HG03039 (cell line): Measurements from ENCODE around the gene REG1A.

ENCODE experiments used
- ATAC-seq: cut with Tn5 transposase; IDR thresholded peaks from one replicate; pipeline ENCODE4 v1.9.1; 2021; ENCODE audit warnings: mild to moderate bottlenecking, moderate library complexity; ENCODE audit not compliant: unreplicated experiment

Gene REG1A, protein sequence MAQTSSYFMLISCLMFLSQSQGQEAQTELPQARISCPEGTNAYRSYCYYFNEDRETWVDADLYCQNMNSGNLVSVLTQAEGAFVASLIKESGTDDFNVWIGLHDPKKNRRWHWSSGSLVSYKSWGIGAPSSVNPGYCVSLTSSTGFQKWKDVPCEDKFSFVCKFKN

DNA sequence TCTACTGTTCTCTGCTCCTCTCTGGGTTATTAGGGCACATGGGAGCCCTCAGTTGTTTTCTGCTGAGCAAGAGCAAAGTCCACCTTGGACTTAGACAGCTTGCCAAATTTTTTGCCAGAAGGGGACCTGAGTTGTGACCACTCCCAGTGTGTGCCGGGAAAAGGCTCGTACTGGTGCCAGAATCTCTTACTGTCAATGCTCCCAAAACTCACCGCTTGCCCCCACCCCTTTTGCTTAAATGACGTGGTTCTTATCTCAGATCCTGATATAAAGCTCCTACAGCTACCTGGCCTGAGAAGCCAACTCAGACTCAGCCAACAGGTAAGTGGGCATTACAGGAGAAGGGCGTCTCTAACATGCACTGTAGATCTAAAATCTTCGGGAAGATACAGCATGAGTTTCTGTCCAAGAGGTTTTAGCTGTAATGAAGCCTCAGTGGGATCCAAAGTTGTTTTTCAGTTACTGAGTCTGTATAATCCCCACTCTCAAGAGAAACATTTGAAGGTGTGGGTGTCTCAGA lies at the start of gene REG1A:
REG1A (plus strand) TSS at position 295 of the 520 bp plus-strand sequence. CDS start 374 bp downstream, outside the sequence.
- no peak for ATAC-seq

DNA sequence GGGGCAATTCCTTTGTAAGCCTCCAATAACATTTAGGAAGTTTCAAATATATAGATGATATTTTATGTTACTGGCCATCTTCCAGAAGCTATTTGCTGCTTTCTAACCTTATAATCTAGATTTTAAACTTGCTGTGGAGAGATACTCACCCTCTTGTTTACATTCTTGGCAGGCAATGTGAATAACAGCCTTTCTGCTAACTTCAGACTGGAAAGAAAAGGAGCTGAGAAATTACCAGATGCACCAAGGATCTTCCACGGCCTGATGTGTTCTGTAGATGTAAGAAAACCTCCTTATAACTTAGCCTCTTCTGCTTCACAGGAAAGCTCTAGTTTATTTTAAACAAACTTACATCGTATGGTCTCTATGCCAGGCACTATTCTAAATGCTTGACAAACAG lies 49.2 kb upstream of the REG1A start:
- ATAC-seq, result no peak

DNA sequence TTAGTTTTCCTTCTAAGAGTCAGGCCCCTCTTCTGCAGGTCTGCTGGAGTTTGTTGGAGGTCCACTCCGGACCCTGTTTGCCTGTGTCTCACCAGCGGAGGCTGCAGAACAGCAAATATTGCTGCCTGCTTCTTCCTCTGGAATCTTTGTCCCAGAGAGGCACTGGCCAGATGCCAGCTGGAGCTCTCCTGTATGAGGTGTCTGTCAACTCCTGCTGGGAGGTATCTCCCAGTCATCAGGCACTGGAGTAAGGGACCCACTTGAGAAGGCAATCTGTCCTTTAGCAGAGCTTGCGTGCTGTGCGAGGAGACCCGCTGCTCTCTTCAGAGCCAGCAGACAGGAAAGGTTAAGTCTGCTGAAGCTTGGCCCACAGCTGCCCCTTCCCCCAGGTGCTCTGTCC lies 37.3 kb upstream of the REG1A start:
- no peak for ATAC-seq

DNA sequence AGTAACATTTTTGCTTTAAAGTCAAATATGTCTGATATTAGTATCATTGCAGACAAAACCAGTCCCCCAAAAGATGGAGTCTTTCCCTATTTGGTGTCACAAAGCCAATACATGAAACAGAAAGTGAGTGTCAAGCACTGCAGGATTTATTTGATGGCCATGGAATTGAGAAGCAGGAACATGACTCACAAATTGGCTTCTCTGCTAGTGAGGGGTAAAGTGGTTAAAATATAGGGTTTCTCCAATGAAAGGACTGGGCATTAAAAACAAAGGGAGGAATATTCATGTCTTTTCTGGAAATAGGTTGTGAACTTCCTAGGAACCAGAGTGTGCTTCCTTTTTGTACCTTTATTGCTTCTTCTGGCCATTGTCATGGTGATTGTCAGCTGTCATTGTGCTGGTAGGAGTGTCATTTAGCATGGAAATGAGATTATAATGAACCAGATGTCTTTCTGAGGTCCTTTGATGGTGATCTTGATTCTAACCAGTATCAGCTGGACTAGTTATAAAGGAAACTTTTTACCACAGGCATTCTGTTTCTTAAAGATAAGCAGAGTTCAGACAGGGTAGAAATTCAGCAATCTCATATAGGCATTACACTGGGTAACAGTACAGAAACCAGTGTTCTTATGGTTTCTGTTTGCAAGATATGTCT lies 36.6 kb upstream of the REG1A start:
- no peak for ATAC-seq

DNA sequence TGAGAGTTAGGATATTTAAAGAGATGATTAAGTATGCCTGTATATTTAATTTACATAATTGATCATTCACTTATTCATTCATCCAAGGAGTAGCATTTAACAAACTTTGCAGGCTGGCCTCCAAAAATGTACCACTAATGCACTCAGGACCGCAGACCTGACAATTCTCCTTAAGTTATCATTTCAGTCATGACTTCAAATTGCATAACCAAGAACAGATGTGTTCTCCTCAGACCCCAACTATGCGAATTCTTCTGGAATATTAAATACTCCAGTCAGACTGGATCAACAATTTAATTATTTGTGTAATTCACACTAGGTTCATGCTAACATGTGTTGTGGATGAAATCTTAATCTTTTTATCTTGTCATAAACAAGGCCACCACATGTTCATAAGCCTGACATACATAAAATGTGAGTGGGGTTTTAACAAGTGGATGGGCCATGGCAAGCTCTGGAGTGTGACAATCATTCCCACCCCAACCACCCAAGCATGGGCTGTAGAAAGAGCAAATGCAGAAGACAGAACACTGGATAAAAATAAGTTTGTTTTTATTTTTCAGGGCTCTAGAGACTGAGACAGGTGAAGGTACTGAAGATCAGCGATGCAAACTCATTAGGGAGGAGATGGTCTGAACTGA lies 35.7 kb upstream of the REG1A start:
- ATAC-seq, result no peak

DNA sequence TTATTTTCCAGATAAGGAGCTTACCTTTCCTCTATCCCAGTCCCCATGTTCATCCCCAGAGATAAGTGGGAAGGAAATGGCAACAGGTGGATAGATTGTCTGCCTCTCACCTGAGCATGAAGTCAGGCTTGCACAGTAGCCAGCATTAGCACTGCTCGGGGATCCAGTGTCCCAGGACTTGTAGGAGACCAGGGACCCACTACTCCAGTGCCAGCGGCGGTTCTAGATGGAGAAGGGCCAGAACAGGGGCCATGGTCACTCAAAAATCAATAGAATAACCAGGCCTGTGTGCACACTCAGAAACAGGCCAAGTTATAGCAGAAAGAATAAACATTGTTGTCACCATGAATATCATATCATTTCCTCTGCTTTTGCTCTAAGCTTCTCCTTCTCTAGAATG lies 34.9 kb upstream of the REG1A start:
- ATAC-seq, result no peak

DNA sequence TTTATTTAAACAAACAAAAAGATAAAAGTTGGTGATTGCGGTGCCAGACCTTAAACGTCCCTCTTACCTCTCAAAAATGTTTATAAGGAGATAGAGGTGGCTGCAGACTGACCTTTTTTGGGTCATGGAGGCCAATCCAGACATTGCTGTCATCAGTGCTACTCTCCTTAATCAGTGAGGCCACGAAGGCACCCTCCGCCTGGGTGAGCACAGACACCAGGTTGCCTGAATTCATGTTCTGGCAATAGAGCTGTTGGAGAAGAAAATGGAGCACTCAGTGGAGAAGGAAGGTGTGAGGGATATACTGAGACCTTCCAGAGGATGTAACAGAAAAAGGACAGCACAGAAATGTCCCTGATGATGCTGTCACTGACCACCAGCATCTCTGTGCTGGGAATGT lies 34.0 kb upstream of the REG1A start:
- ATAC-seq, result no peak

DNA sequence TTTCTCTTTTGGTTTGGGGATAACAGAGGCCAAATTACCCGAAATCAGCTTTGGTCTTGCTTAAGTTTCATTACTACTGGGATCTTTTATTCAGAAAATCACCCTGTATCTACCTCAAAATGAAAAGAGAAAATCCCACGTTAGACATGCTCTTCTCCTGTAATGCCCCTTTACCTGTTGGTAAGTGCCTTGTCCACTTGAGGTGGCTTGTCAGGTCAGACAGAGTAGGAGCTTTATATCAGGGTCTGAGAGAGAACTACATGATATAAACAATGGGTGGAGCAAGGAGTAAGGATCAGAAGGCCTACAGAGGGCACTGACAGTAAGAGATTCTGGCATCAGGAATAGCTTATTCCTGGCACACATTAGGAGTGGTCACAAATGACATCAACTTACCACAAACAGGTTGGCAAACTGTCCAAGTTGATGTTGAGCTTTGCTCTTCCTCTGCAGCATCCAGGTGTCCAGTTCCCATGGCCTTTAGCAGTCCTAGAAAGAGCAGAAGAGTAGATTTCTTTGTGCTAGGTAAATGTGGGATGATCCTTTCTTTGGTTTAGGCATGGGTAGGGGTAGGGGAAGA lies 32.4 kb upstream of the REG1A start, which contains the start of gene REG1B:
REG1B (minus strand) TSS at position 209 of the 580 bp plus-strand sequence. CDS start 381 bp downstream, outside the sequence.
- ATAC-seq, result no peak

DNA sequence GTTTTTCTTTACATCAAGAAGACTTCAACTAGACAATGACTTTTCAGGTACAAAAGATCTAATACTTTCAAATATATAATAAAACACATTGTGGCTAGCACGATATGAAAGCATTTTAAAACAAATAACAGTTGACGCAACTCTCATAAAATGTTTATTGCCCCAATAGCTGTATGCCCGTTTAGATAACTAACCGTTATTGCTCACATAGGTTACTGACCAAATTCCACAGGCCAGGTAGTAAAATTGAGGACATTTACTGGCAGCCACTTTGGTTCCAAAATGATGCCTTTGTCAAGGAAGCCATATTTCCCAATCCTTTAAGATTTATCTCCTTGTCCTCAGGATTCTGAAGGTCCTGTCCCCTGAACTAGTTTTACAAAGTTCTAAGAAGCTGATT lies 29.6 kb upstream of the REG1A start:
- ATAC-seq, result no peak

DNA sequence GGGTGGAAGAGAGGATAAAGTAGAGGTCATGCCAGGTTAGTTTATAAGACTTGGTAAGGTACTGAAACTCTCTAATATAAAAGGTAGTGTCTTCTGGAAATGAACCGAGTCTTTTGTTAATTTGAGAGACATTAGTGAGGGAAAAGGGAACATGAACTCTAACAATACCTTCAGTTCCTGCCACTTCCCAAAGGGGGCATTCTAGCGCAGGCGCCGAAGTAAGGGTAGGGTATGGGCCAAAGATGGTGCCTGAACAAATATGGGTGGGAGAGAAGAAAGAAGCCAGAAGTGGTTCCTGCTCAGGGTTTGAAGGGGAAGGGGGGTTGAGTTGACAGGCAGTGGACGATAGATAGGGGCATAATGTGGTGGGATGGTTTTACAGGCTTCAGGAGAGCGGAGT lies 22.4 kb upstream of the REG1A start:
- ATAC-seq, result no peak

DNA sequence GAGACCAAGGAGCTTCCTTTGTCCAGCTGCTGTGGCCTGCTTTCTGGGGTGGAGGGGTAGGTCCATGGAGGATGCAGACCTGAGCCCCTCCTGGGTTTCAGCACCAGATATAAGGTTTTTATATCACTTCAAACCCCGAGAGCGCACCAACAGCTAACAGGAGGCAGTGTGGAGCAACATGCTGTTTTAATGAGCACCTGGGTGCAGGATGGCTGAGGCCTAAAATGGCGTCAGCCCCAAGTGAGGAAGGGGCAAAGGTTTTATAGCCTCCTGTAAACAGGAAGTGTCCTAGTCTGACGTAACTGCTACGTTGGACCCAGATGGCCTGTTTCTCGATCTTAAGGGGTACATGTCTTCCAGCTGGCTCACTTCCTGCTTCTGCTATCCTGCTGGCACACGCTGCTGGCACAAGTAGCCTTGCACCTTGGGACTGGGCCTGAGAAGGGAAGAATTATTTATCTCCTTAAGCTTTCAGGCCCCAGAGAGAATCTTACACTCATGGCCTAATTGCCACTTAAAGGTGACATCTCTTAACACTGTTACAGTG lies 21.1 kb upstream of the REG1A start:
- no peak for ATAC-seq

DNA sequence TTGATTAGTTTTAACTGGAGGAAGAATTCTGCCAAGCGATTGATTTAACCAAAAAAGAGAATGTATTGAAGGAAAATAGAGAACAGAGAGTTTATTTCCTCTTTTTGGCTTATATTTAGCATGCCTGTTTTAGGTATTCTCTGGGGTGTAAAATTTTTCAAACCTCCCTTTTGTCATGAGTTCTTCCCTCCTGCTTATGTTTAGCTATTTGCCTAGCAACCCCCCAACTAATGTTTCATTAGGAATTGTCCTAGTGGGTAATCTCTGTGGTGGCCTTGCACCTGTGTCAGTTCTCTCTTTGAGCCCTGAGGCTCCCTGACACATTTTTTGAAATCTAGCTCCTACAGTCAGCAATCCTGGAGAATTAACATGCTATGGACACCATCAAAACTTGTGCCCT lies 20.0 kb upstream of the REG1A start:
- ATAC-seq, result no peak

DNA sequence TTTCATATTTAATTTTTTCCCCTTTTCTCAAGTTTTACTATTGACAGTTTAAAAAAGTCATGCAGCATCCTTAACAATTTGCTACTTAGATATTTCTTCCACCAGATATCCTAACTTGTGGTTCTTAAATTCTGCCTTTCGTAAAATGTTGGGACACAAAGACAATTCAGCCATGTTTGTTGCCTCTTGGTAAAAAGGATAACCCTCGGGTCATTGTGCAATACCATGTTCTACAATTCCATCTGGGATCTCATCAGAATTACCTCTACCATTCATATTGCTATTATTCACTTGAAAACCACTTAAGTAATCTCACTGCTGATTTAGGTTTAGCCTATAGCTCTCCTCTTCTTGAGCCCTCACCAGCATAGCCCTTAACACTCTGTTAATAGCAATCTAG lies 19.3 kb upstream of the REG1A start:
- no peak for ATAC-seq

DNA sequence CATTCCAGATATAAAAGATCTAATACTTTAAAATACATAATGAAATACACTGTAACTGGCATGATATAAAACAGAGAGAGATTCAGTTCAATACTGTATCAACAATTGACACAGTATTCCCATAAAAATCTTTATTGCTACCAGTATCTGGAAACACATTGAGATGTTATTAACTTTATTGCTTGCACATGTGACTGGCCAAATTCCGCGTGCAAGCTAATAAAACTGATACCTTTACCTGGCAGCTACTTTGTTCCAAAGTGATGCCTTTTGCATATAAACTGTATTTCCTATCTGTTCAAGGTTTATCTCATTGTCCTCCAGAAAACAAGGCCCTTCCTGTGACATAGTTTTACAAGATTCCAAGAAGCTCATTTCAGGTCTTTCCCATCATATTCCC lies 17.1 kb upstream of the REG1A start:
- ATAC-seq, result no peak

DNA sequence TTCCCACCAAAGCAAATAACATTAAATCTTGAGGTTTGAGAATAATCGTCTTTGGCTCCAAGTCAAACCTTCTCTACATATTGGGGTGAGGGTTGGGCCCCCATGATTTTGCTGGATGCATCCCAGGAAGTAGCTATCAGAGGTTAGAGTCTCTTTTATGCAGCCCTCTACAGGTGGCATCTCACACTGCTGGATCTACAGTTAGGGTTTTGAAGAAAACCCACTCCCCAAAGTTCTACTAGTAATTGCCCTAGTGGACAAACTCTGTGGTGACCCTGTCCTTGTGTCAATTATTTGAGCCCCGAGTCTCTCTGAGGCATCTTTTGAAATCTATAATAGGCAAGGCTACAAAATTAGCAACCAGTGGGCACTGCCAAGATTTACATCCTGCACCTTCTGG lies 15.0 kb upstream of the REG1A start:
- ATAC-seq, result no peak

DNA sequence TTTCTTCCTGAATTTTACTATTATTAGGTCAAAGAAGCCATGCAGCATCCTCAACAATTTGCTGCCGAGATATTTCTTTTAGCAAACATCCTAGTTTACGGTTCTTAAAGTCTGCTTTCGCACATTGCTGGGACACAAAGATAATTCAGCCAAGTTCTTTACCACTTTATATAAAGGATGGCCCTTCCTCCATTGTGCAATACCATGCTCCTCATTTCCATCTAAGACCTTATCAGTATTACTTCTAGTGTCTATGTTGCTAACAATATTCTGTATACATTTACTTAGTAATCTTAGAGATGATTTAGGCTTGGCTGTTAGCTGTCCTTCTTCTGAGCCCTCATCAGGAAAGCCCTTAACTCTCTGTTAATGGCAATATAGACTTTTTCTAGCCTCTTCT lies 8.0 kb upstream of the REG1A start:
- ATAC-seq, result no peak

DNA sequence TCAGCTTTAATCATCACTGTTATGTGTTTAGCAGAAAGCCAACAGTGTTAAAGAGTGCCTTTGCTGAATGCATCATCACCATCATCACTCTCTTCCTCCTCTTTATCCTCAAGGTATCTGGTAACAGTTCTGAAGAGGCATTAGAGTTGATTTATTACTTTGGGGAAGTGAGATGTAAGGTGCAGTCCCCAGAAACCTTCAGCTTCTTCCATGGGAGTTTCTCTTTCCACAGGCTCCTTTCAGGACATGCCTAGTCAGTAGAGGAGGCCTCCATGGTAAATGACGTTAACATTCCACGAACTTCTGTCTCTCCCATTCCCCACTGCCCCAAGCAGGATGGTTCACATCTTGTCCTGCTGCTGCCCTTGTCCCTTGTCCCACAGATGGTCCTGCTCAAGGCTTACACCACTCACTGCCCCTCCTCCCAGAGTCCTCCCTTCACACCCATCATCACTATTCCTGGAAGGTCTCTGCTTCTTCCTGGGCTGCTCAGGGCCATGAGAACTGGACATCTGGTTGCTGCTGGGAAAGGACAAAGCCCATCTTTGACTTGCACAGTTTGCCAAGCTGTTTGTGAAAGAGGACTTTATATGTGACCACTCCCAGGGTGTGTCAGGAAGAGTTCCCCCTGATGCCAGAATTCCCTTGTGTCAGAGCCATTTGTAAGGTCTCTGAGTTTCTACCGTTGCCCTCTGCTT lies 5.3 kb upstream of the REG1A start:
- no peak for ATAC-seq

DNA sequence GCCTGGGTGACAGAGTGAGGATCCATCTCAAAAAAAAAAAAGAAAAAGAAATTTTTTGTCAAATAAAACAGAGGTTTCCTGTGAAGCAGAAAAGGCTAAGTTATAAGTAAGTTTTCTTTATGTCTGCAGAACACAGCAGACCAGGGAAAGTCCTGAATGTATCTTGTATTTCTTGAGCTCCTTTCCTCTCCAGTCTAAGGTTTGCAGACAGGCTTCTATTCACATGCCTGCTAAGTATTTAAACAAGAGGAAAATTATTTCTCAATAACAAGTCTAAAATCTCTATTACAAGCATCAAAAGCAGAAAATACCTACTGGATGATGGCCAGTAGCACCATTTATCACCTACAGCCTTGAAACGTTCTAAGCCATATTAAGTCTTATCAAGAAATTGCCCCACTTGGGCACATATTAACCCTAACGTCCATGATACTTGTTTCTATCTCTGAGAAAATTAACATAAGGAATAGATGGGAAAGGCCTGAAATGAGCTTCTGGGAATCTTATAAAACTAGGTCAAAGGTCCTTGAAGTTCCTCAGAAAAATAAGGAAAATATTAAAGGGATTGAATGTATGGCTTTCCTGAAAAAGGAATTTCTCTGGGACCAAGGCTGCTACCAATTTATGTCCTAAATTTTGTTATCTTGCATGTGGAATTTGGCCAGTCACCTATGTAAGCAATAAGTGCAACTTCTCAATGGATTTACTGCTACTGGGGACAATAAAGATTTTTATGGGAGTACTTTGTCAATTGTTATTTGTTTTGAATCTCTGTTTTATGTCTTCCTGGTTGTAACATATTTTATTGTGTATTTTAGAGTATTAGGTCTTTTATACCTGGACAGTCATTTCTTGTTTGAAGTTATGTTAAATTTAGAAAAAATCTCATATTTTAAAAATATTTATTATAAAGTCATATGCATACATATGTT lies 3.0 kb upstream of the REG1A start:
- ATAC-seq, result no peak

DNA sequence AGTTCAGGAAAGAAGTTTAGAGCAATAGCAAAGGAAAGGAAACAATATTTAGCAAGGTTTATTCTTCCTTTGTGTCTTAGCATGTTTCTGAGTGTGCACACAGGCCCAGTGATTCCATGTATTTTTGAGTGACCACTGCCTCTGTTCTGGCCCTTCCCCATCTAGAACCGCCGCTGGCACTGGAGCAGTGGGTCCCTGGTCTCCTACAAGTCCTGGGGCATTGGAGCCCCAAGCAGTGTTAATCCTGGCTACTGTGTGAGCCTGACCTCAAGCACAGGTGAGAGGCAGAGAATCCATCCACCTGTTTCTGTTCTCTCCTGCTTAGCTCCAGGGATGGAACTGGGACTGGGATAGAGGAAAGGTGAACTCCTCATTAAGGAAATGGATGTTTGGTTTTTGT lies 2.4 kb downstream of the REG1A start:
- ATAC-seq, result no peak
